ACC112 (cell line): Measurements from ENCODE around the gene APCDD1L.

Experiments used
- H2AFZ ChIP-seq: fragments of 200-600 bp; sonication (generic); one replicate; pipeline ENCODE4 v1.6.0; 2017; ENCODE audit warnings: antibody characterized with exemption, low read length; ENCODE audit not compliant: unreplicated experiment
- H3K27ac ChIP-seq: fragments of 200-600 bp; sonication (generic); 2 replicates; pipeline ENCODE4 v1.5.1; 2014; ENCODE audit warnings: low read depth, mild to moderate bottlenecking, antibody characterized with exemption, low read length, moderate library complexity
- H3K27me3 ChIP-seq: fragments of 200-600 bp; sonication (generic); 2 replicates; pipeline ENCODE4 v1.6.1; 2014; ENCODE audit warnings: mild to moderate bottlenecking, antibody characterized with exemption, low read length, moderate library complexity, mixed read lengths; ENCODE audit not compliant: insufficient read depth
- H3K36me3 ChIP-seq: fragments of 200-600 bp; sonication (generic); 2 replicates; pipeline ENCODE4 v1.6.1; 2016; ENCODE audit warnings: mild to moderate bottlenecking, antibody characterized with exemption, low read length, moderate library complexity, mixed read lengths; ENCODE audit not compliant: insufficient read depth
- H3K4me1 ChIP-seq: fragments of 200-600 bp; sonication (generic); one replicate; pipeline ENCODE4 v1.6.1; 2016; ENCODE audit warnings: low read length, mixed read lengths; ENCODE audit not compliant: insufficient read depth, unreplicated experiment, control insufficient read depth
- H3K4me3 ChIP-seq: fragments of 200-600 bp; sonication (generic); 2 replicates; pipeline ENCODE4 v1.5.1; 2014; ENCODE audit warnings: mild to moderate bottlenecking, low read depth, low read length
- H3K79me2 ChIP-seq: fragments of 200-600 bp; sonication (generic); one replicate; pipeline ENCODE4 v1.6.0; 2016; ENCODE audit warnings: low read length; ENCODE audit not compliant: control insufficient read depth, unreplicated experiment, insufficient read depth

Gene APCDD1L

GRCh38 chr20:58485393-58485792 is 29.8 kb downstream of the APCDD1L start:
- Histone ChIP-seq H3K27ac (no peak overlapping the region), H3K4me1 (peaks cover 3% of the 10 kb centered on the region), H3K79me2 (no peaks in the 10 kb centered on the region), H2AFZ (no peak overlapping the region), H3K4me3 (no peak overlapping the region), H3K27me3 (no peaks in the 10 kb centered on the region), H3K36me3 (peaks cover 29% of the 10 kb centered on the region)

GRCh38 chr20:58483470-58483869 is 31.7 kb downstream of the APCDD1L start:
- Histone ChIP-seq H2AFZ (no peak overlapping the region), H3K4me3 (no peak overlapping the region), H3K27me3 (no peaks in the 10 kb centered on the region), H3K36me3 (peaks cover 25% of the 10 kb centered on the region), H3K27ac (no peak overlapping the region), H3K4me1 (peaks cover 3% of the 10 kb centered on the region), H3K79me2 (no peaks in the 10 kb centered on the region)

GRCh38 chr20:58483051-58483450 is 32.1 kb downstream of the APCDD1L start:
- no peak overlapping the region for H3K4me3 ChIP-seq
- no peak overlapping the region for H3K27ac ChIP-seq
- peaks cover 21% of the 10 kb centered on the region for H3K36me3 ChIP-seq
- peaks cover 3% of the 10 kb centered on the region for H3K4me1 ChIP-seq
- H3K27me3 ChIP-seq = no peaks in the 10 kb centered on the region
- H3K79me2 ChIP-seq = no peaks in the 10 kb centered on the region
- no peak overlapping the region for H2AFZ ChIP-seq

- Histone ChIP-seq H3K27ac (no peak overlapping the region), H3K4me1 (peaks cover 3% of the 10 kb centered on the region), H3K79me2 (no peaks in the 10 kb centered on the region), H2AFZ (no peak overlapping the region), H3K36me3 (peaks cover 14% of the 10 kb centered on the region), H3K27me3 (no peaks in the 10 kb centered on the region), H3K4me3 (no peak overlapping the region)
Observed at GRCh38 chr20:58482416-58482815, 32.8 kb downstream of the APCDD1L start.

- Histone ChIP-seq H3K36me3 (peaks cover 12% of the 10 kb centered on the region), H3K4me1 (peaks cover 3% of the 10 kb centered on the region), H3K79me2 (no peaks in the 10 kb centered on the region), H3K4me3 (no peak overlapping the region), H3K27ac (no peak overlapping the region), H3K27me3 (no peaks in the 10 kb centered on the region), H2AFZ (peak overlapping the region; percentile 59)
Observed at GRCh38 chr20:58481481-58482021, 33.6 kb downstream of the APCDD1L start.

- Histone ChIP-seq H3K27me3 (no peaks in the 10 kb centered on the region), H3K36me3 (0 out of 2 replicates have a peak, but pooled peaks cover 5% of the 10 kb centered on the region), H3K27ac (no peak overlapping the region), H3K4me3 (no peak overlapping the region), H2AFZ (no peak overlapping the region), H3K79me2 (no peaks in the 10 kb centered on the region), H3K4me1 (peaks cover 3% of the 10 kb centered on the region)
Observed at GRCh38 chr20:58480551-58481336, 34.5 kb downstream of the APCDD1L start.

- H3K4me3 ChIP-seq = no peak overlapping the region
- H3K36me3 ChIP-seq = no peaks in the 10 kb centered on the region
- H3K27ac ChIP-seq = no peak overlapping the region
- H2AFZ ChIP-seq = no peak overlapping the region
- no peaks in the 10 kb centered on the region for H3K79me2 ChIP-seq
- H3K27me3 ChIP-seq = no peaks in the 10 kb centered on the region
- peaks cover 3% of the 10 kb centered on the region for H3K4me1 ChIP-seq
Observed at GRCh38 chr20:58479726-58480440, 35.3 kb downstream of the APCDD1L start.

GRCh38 chr20:58478141-58478805 is 36.9 kb downstream of the APCDD1L start:
- peaks cover 3% of the 10 kb centered on the region for H3K4me1 ChIP-seq
- H3K27ac ChIP-seq = no peak overlapping the region
- H2AFZ ChIP-seq = no peak overlapping the region
- H3K4me3 ChIP-seq = no peak overlapping the region
- H3K79me2 ChIP-seq = no peaks in the 10 kb centered on the region
- no peaks in the 10 kb centered on the region for H3K36me3 ChIP-seq
- H3K27me3 ChIP-seq = no peaks in the 10 kb centered on the region

- H3K27me3 ChIP-seq = no peaks in the 10 kb centered on the region
- no peaks in the 10 kb centered on the region for H3K4me1 ChIP-seq
- no peaks in the 10 kb centered on the region for H3K79me2 ChIP-seq
- no peaks in the 10 kb centered on the region for H3K36me3 ChIP-seq
- no peak overlapping the region for H2AFZ ChIP-seq
- no peak overlapping the region for H3K27ac ChIP-seq
- H3K4me3 ChIP-seq = no peak overlapping the region
Observed at GRCh38 chr20:58475466-58475865, 39.7 kb downstream of the APCDD1L start.

GRCh38 chr20:58473453-58474425 is 41.5 kb downstream of the APCDD1L start:
- no peaks in the 10 kb centered on the region for H3K4me1 ChIP-seq
- no peaks in the 10 kb centered on the region for H3K36me3 ChIP-seq

More at GRCh38 chr20:58473453-58474425, 41.5 kb downstream of the APCDD1L start:
- H3K27ac ChIP-seq = no peak overlapping the region
- H3K79me2 ChIP-seq = no peaks in the 10 kb centered on the region
- H2AFZ ChIP-seq = no peak overlapping the region
- H3K27me3 ChIP-seq = no peaks in the 10 kb centered on the region
- H3K4me3 ChIP-seq = no peak overlapping the region
